Left renal pelvis (tissue), 4 donors: ENCODE results near the gene RRBP1. TPM values are rescaled to one million over a fixed set of nuclear protein-coding genes. Genes with fewer than 3 reads are reported as not detected.

Source experiments
- DNase-seq, 4 donors: peaks; one replicate each; pipeline ENCODE4 v3.0.0-alpha.2; 2013; ENCODE audit warnings: low read depth in 4 of 4, low spot score in 3 of 4
- polyA plus RNA-seq, 4 donors: library from polyadenylated mRNA; unstranded; fragments of 120-200 nt; gene quantifications; one replicate each; pipeline ENCODE4 v1.2.1, GENCODE V29; 2013; ENCODE audit not compliant: insufficient read length in 4 of 4

Gene RRBP1
- polyA plus RNA-seq, 4 donors: 116 to 208 (median 134) TPM

DNA sequence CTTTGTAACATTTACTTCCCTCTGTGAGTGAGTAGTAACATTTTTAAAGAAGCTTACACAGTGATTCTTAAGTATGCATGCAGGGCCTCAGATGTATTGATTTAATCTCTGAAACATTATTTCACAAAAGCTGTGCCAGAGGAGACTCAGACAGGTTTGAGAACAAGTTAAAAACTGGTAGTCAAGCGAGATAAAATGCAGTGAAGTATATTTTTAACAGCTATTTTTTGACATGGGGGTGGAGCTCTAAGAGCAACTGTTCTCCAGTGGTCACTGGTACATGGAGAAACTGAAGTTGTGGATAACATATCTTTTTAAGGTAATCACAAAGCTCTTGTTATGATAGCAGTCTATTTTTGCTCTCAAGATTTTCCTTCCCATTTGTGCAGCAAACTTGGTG is 91.8 kb downstream of the RRBP1 start:
- DNase-seq: no peak

- no peak for DNase-seq
These were observed 92.7 kb downstream of the RRBP1 start for GRCh38 chr20:17589161-17589834.

DNA sequence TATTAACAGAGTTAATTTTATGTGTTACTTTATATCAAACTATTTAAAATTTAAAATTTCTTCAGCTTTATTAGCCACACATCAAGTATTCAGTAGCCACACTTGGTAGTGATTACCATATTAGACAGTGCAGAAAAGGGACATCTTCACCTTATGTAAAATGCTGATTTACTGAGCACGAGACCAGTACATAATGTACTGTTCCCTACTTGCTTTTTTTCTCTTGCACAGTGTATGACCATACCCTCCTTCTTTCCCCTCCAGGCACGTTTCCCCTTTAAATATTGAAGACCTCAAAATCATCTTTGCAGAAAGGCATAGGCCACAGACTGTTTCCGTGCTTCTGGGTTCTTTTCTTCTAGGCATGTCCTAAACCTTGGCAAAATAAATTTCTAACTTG is 94.2 kb downstream of the RRBP1 start:
- DNase-seq: no peak

DNA sequence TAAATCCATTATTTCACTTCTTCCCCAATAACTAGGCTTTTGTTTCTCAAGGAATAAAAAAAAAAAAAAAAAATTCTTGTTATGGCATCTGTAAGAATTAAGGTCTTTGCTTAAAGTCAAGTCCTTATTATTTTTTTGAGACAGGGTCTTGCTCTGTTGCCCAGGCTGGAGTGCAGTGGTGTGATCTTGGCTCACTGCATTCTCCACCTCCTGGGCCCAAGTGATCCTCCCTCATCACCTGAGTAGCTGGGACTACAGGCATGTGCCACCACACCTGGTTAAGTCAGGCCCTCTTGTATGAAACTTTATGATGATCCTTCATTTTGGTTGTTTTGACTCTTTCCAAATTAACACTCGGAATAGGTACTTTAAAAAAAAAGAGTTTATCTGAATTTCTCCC is 94.9 kb downstream of the RRBP1 start:
- DNase-seq: no peak

DNA sequence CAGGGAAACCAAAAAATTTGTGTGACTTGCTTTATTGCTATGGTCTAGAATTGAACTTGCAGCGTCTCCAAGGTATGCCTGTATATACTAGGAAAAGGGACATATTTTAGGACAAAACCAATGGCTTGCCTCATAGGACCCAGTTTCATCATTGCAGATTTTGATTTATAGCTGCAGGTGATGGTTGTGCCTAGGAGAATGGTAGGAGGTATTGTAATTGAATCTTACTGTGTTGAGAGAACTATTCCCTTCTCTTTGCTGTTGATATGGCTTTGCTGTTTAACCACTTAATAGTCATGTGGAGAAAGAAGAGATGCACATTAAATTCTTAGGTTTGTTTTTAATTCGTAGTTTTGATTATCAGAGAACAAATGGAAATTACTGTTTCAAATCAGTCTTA is 95.8 kb downstream of the RRBP1 start:
- no peak for DNase-seq

GRCh38 chr20:17584689-17585088 is 97.4 kb downstream of the RRBP1 start:
- DNase-seq: no peak

DNA sequence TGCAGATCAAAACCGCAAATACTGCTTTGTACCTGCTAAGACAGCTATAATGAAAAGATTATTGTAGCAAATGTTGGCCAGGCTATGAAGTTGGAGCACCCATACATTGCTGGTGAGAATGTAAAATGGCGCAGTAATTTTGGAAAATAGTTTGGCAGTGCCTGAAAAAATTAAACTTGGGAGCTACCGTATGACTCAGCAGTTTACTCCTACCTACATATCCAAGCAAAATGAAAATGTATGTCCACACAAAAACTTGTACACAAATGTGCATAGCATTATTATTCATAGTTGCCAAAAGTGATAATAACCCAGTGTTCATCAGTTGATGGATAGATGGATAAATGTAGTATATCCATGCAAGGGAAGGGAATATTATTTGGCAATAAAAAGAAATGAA is 98.9 kb downstream of the RRBP1 start:
- no peak for DNase-seq

DNA sequence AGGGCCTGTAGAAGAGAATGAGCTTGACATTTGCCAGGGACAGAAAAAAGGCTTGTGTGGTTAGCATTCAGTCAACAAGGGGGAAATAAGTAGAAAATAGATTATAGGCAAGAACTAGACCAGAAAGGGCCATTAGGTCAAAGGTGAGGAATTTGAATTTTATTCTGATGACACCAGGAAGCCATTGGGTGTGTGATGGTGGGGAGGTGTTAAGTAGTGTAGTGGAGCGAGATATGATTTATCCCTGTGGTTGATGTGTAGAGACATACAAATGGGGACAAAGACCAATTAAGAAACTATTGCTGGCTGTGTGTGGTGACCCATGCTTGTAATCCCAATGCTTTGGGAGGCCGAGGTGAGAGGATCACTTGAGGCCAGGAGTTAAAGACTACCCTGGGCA is 101.1 kb downstream of the RRBP1 start:
- DNase-seq: no peak

- no peak for DNase-seq
These were observed 102.5 kb downstream of the RRBP1 start for GRCh38 chr20:17579369-17580039.

GRCh38 chr20:17576215-17576614 is 105.8 kb downstream of the RRBP1 start:
- no peak for DNase-seq

DNA sequence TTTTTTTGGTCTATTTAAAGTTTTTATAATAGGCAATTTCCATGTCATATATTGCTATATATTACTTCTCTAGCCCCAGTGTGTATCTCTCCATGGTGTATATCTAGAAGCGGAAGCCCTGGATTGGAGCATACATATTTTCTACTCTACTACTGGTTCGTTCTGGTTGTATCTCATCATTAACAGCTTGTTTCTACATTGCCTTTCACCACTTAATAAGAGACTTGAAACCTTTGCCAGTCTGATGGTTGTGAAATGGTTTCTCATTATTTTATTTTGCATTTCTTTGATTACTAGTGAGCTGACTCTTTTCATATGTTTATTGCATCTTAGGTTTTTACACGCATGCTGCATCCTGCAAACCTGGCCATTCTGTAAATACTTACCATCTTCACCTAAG is 108.6 kb downstream of the RRBP1 start:
- DNase-seq: no peak

GRCh38 chr20:17572034-17572638 is 109.9 kb downstream of the RRBP1 start:
- DNase-seq: no peak

- DNase-seq: no peak
These were observed 110.9 kb downstream of the RRBP1 start for GRCh38 chr20:17571153-17571527.

DNA sequence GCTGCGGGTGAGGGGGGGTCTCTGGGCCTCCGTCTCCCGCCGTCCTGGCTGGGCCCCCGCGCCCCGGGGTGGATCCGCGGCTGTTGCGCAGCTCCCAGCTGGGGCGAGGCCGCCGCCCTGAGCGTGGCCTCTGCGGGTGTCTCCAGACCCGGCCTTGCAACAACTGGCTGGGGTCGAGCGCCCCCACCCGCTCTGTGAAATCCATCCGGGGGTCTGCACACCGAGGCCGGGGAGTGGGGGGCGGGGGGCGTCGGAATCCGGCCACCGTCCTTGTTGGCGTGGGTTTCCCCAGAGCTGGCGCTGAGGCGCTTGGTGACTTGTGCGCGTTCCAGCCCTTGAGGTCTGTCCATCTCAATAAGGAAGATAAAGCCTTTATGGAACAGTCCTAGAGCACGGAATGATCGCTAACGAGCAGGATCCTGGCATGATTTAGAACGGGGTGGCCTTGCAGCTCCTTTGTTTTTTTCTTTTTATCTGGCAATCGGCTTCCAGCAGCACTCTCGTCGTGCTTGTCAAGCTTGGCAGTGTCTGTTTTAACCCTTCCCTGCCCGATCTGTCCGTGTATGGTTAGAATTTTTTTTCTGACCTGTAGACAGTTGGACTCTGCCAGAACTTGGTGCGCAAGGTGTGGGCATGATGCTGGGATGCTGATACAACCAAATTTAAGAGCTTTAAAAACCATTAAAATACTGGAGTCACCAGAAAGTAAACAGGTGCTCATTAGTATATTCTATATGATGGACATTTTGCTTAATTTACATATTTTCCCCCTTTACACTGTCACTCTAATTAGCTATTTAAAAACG is 111.5 kb downstream of the RRBP1 start:
- peak in 1 of 4 donors; percentile 50 for DNase-seq

GRCh38 chr20:17569616-17570346 is 112.3 kb downstream of the RRBP1 start, which contains the start of gene DSTN:
DSTN (plus strand) TSS chr20:17570075; CDS start chr20:17570209, 134 bp downstream.
- DNase-seq: peak; percentile 83 to 88 (median 85)

DNA sequence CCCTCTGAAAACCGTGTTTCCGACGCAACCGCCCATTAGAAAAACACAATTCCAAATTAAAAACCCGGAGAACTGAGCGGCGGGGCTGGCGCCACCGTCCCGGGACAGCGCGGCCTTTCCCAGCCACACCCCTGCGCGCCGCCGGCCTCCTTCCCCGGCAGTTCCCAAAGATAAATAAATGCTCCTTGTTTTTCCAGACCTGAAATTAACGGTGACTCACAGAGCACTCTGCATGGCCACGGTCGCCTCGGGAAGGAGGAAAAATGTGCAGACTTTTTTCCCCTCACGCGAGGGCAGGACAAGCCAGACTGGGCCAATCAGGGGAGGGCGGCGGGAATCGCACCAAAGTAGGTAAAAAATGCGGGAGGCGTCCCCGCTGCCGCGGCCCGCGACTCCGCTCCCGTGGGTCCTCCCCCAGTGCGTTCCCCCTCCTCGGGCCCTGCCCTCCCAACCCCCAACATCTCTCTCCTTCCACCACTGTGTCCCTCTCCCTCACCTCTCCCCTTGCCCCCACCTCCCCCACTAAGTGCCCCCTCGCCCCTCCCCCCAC is 113.0 kb downstream of the RRBP1 start:
- DNase-seq: peak in 3 of 4 donors; percentile 55 to 57 (median 56)

- no peak for DNase-seq
These were observed 113.8 kb downstream of the RRBP1 start for GRCh38 chr20:17568045-17568788.

GRCh38 chr20:17566345-17566744 is 115.7 kb downstream of the RRBP1 start:
- DNase-seq: no peak

DNA sequence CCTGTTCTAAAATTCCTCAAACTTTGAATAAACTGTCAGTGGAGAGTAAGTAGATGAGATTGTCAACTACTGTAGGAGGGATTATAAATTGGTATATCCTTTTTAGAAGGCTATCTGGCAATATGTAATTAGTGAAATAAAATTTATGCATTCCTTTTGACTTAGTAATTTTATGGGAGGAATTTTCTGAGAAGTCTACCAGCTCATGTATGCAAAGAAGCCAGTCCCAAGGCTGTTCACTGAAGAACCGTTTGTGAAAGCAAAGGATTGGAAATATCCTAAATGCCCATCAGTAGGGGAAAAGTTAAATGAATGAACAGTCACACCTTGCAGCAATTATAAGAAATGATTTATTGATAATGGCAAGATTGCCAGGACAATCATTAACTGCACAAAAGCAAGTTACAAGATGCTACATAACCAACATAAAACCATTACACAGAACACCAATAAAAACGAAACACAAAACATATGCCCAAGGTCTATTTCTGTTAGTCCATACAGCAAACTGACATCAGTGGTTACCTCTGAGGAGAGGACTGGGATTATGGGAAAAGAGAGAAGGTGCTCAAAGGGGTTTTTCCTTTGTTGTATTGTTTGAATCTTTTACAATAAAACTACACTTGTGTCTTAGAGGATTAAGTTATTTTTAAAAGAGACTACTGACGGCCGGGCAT is 116.7 kb downstream of the RRBP1 start:
- DNase-seq: no peak
